ENCODE measurements around the gene SSBP4. TPM values are rescaled to one million over a fixed set of nuclear protein-coding genes. Genes with fewer than 3 reads are reported as not detected.

The SSBP4 gene
- total and polyA plus RNA-seq, 9 of the 15 experiments (the other 6 are each of a cell fraction or from before 2014, with no cell fraction given), result 1.1 to 189 (median 39.0) TPM

DNA sequence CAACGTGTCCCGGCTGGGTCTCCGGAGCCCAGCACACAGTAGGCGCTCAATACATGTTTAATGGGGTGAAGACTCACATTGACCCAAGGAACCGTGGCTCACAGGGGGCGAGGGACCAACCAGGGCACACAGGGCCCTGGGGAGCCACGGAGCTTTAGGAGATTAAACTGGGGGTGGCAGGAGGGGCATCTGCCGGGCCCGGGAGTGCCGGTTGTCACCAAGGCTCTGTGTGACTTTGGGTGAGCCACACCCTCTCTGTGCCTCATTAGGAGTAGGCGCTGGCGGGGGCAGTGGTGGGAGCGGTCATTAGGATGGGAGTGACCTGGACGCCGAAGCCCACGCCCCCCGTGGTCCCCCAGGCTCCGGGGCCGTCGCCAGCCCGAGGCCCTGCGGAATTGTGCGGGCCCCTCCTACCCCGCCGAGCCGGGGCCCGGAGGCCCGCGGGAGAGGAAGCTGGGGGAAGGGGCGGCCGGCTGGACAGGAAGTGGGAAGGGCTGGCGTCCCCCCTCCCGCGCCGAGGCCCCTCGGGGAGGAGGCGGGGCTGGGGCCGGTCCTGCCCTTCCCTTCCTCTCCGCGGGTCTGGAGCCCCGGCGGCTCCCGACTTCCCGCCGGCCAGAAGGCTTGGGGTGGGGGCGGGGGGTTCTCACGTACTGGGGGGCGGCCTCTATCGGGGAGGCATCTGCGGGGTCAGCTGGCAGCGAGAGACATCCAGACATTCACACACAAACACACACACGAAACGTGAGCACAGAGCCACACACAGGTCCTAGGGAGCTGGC lies 1.8 kb upstream of the SSBP4 start (continued):
- TF ChIP-seq, protein P1, sequence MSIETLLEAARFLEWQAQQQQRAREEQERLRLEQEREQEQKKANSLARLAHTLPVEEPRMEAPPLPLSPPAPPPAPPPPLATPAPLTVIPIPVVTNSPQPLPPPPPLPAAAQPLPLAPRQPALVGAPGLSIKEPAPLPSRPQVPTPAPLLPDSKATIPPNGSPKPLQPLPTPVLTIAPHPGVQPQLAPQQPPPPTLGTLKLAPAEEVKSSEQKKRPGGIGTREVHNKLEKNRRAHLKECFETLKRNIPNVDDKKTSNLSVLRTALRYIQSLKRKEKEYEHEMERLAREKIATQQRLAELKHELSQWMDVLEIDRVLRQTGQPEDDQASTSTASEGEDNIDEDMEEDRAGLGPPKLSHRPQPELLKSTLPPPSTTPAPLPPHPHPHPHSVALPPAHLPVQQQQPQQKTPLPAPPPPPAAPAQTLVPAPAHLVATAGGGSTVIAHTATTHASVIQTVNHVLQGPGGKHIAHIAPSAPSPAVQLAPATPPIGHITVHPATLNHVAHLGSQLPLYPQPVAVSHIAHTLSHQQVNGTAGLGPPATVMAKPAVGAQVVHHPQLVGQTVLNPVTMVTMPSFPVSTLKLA (conservative IDR thresholded peaks at IDR 0.05), result no peak; a peak in 2 of 4 replicates
- TF ChIP-seq HDGF (IDR thresholded peaks at IDR 0.05) (no peak), GTF2A2 (tag; IDR thresholded peaks at IDR 0.05) (no peak), SRSF3 (IDR thresholded peaks at IDR 0.05; ENCODE audit: insufficient read depth, low read length) (peak; percentile 87; the same call in 1 of the 2 replicates), KLF1 (tag; IDR thresholded peaks at IDR 0.05) (0 out of 2 replicates have a peak, but pooled peaks have one; percentile 50), KDM2B (CRISPR knock-in tag; IDR thresholded peaks at IDR 0.05) (no peak), STAT5B (CRISPR knock-in tag; IDR thresholded peaks at IDR 0.05) (no peak), BRD9 (IDR thresholded peaks at IDR 0.05; ENCODE audit: low read depth, partially characterized antibody) (peak; percentile 92)
- TF ChIP-seq, protein P2, sequence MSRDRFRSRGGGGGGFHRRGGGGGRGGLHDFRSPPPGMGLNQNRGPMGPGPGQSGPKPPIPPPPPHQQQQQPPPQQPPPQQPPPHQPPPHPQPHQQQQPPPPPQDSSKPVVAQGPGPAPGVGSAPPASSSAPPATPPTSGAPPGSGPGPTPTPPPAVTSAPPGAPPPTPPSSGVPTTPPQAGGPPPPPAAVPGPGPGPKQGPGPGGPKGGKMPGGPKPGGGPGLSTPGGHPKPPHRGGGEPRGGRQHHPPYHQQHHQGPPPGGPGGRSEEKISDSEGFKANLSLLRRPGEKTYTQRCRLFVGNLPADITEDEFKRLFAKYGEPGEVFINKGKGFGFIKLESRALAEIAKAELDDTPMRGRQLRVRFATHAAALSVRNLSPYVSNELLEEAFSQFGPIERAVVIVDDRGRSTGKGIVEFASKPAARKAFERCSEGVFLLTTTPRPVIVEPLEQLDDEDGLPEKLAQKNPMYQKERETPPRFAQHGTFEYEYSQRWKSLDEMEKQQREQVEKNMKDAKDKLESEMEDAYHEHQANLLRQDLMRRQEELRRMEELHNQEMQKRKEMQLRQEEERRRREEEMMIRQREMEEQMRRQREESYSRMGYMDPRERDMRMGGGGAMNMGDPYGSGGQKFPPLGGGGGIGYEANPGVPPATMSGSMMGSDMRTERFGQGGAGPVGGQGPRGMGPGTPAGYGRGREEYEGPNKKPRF (IDR thresholded peaks at IDR 0.05; ENCODE audit: low read depth, low read length), result no peak
- TF ChIP-seq, protein P3, sequence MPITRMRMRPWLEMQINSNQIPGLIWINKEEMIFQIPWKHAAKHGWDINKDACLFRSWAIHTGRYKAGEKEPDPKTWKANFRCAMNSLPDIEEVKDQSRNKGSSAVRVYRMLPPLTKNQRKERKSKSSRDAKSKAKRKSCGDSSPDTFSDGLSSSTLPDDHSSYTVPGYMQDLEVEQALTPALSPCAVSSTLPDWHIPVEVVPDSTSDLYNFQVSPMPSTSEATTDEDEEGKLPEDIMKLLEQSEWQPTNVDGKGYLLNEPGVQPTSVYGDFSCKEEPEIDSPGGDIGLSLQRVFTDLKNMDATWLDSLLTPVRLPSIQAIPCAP (CRISPR knock-in tag; IDR thresholded peaks at IDR 0.05; ENCODE audit: borderline replicate concordance), result no peak
- TF ChIP-seq, protein P4, sequence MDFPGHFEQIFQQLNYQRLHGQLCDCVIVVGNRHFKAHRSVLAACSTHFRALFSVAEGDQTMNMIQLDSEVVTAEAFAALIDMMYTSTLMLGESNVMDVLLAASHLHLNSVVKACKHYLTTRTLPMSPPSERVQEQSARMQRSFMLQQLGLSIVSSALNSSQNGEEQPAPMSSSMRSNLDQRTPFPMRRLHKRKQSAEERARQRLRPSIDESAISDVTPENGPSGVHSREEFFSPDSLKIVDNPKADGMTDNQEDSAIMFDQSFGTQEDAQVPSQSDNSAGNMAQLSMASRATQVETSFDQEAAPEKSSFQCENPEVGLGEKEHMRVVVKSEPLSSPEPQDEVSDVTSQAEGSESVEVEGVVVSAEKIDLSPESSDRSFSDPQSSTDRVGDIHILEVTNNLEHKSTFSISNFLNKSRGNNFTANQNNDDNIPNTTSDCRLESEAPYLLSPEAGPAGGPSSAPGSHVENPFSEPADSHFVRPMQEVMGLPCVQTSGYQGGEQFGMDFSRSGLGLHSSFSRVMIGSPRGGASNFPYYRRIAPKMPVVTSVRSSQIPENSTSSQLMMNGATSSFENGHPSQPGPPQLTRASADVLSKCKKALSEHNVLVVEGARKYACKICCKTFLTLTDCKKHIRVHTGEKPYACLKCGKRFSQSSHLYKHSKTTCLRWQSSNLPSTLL (IDR thresholded peaks at IDR 0.05), result no peak
- TF ChIP-seq, protein P5, sequence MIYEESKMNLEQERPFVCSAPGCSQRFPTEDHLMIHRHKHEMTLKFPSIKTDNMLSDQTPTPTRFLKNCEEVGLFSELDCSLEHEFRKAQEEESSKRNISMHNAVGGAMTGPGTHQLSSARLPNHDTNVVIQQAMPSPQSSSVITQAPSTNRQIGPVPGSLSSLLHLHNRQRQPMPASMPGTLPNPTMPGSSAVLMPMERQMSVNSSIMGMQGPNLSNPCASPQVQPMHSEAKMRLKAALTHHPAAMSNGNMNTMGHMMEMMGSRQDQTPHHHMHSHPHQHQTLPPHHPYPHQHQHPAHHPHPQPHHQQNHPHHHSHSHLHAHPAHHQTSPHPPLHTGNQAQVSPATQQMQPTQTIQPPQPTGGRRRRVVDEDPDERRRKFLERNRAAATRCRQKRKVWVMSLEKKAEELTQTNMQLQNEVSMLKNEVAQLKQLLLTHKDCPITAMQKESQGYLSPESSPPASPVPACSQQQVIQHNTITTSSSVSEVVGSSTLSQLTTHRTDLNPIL (CRISPR knock-in tag; IDR thresholded peaks at IDR 0.05), result no peak
- TF ChIP-seq, protein P6, sequence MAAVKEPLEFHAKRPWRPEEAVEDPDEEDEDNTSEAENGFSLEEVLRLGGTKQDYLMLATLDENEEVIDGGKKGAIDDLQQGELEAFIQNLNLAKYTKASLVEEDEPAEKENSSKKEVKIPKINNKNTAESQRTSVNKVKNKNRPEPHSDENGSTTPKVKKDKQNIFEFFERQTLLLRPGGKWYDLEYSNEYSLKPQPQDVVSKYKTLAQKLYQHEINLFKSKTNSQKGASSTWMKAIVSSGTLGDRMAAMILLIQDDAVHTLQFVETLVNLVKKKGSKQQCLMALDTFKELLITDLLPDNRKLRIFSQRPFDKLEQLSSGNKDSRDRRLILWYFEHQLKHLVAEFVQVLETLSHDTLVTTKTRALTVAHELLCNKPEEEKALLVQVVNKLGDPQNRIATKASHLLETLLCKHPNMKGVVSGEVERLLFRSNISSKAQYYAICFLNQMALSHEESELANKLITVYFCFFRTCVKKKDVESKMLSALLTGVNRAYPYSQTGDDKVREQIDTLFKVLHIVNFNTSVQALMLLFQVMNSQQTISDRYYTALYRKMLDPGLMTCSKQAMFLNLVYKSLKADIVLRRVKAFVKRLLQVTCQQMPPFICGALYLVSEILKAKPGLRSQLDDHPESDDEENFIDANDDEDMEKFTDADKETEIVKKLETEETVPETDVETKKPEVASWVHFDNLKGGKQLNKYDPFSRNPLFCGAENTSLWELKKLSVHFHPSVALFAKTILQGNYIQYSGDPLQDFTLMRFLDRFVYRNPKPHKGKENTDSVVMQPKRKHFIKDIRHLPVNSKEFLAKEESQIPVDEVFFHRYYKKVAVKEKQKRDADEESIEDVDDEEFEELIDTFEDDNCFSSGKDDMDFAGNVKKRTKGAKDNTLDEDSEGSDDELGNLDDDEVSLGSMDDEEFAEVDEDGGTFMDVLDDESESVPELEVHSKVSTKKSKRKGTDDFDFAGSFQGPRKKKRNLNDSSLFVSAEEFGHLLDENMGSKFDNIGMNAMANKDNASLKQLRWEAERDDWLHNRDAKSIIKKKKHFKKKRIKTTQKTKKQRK (IDR thresholded peaks at IDR 0.05; ENCODE audit: borderline replicate concordance, low read depth, low read length), result no peak
- TF ChIP-seq, protein P7, sequence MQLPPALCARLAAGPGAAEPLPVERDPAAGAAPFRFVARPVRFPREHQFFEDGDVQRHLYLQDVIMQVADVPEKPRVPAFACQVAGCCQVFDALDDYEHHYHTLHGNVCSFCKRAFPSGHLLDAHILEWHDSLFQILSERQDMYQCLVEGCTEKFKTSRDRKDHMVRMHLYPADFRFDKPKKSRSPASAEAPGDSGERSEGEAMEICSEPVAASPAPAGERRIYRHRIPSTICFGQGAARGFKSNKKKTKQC (CRISPR knock-in tag; IDR thresholded peaks at IDR 0.05), result no peak

All from K562 (cell line).